Activated effector memory CD4-positive, alpha-beta T cell treated with Interleukin-2 at 50 U/mL for 16 hours (primary cell): ENCODE data around the gene PRR20B.
"Not testable (repeated sequence)": the region's sequence is repeated elsewhere in the genome, so short reads cannot be mapped to it uniquely, and the experiment has no call there.

Experiments
- DNase-seq: peaks from one replicate; pipeline ENCODE4 v3.0.0-alpha.2; 2020

The PRR20B gene

DNA sequence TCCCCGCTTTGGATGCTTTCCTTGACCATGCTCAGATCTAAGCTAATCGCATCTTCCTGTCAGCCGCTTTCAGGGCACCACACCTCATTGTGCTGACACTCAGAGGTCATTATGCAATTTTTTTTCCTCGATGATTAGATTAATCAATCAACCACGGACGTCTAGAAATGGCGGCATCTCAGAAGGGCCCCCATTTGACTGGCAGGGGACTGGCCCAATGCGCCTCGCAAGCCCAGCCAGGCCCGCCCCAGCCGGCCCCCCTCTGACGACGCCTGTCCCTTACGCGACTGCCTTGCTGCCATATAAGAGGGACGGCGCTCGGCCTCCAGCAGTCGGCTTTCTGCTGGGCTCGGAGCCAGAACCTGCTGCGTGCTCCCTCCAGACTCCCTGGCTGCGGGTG is at the start of gene PRR20B:
PRR20B (plus strand) TSS at position 301 of the 400 bp plus-strand sequence. CDS start 387 bp downstream, outside the sequence.
- DNase-seq, result not testable (repeated sequence)

DNA sequence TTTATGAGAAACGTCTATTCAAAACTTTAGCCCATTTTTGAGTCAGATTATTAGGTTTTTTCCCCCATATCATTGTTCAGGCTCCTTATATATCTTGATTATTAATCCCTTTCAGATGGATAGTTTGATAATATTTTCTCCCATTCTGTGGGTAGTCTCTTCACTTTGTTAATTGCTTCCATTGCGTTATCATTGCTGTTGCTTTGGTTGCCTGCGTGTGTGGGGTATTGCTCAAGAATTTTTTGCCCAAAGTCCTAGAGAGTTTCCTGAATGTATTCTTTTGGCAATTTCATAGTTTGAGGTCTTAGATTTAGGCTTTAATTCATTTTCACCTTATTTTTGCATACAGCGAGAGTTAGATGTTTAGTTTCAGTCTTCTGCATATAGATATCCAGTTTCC is 32.3 kb upstream of the PRR20B start:
- no peak for DNase-seq

DNA sequence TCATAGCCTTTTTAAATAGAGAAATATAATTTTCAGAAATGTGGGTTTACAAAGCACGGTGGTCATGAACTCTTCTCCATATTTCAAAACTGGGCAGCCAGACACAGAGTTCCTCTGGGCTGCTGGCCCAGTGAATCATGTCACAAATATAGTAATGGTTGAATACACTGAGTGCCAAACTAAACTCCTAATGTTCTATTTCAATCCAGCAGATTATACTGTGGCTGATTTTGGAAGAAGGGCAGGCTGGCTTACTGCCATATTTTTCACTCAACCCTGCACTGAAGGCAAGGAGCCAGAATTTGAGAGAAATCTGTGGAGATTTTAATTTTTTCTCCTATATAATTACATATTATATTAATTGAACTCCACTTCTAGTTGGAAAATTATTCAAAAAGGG is 23.6 kb upstream of the PRR20B start:
- DNase-seq, result no peak

DNA sequence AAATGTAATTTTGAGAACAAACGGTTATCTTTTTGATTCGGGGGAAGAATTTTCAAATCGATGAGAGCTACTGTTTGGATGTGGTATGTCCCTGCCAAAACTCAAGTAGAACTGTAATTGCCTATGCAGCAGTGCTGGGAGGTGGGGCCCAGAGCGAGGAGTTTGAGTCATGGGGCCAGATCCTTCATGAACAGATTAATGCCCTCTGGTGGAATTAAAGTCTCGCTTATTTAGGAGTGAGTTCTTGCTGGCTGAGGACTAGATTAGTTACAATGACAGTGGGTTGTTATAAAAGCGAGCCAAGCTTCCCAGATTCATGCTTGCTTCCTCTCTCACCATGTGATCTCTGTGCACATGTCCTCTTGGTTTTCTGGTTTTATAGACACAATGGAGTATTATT is 18.4 kb upstream of the PRR20B start:
- no peak for DNase-seq

DNA sequence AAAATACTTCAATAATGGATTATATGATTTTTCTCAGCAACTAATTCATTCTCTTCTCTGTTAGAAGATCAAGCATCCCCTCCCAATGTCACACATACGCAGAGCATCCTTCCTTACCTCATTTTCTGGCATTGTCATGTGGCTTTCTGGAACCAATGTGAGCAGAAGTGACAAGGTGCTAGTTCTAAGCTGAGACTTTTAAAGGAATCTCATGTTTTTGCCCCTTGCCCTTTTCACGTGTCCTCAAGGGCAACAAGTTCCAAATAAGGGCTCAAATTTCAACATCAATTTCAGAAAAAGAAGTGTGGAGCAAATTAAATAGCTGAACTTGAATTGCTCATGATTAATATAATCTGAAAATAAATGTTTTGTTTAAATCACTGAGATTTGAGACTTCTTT is 11.2 kb upstream of the PRR20B start:
- DNase-seq, result no peak

DNA sequence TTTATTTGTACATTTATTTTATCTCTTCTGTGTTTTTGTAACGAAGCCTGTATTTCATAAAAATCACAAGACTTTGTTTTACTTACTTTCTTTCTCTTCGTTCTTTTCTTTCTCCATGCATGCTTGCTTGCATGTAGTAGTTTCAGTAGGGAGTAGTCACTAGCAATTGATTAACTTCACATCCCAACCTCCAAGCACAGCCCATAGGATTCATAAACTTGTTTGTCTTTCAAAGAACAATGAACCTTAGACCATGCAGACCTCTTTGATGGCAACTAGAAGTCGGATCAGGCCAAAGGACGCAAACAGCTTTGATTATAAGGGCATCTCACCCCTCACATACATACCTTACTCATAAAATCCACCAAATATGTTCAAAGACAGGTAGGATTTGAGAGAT is 9.7 kb upstream of the PRR20B start:
- DNase-seq, result no peak

DNA sequence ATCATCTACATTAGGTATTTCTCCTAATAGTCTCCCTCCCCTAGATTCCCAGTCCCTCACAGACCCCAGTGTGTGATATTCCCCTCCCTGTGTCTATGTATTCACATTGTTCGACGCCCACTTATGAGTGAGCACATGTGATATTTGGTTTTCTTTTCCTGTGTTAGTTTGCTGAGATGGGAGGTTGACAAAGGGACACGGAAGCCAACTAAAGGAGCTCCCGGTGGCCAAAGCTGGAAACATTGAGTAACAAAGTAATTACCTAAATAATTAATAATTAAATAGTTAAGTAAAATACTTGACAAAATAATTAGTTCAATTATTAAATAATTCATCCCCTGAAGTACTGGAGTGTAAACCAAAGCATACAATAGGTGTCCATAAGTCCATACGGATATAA is 8.3 kb upstream of the PRR20B start:
- DNase-seq, result no peak

DNA sequence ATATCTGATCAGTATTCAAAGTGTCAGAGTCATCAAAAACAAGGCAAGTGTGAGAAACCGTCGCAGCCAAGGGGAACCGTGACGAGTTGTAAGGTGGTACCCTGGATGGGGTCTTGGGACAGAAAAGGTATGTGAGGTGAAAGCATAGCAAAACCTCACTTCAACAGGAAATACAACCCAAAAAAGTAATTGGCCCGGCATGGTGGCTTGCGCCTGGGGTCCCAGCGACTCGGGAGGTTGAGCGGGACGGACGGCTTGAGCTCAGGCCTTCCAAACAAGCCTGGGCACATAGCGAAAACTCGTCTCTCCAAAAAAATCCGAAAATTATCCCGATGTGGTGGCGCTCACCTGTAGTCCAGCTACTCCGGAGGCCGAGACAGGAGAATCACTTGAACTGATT is 7.5 kb upstream of the PRR20B start:
- DNase-seq, result not testable (repeated sequence)

DNA sequence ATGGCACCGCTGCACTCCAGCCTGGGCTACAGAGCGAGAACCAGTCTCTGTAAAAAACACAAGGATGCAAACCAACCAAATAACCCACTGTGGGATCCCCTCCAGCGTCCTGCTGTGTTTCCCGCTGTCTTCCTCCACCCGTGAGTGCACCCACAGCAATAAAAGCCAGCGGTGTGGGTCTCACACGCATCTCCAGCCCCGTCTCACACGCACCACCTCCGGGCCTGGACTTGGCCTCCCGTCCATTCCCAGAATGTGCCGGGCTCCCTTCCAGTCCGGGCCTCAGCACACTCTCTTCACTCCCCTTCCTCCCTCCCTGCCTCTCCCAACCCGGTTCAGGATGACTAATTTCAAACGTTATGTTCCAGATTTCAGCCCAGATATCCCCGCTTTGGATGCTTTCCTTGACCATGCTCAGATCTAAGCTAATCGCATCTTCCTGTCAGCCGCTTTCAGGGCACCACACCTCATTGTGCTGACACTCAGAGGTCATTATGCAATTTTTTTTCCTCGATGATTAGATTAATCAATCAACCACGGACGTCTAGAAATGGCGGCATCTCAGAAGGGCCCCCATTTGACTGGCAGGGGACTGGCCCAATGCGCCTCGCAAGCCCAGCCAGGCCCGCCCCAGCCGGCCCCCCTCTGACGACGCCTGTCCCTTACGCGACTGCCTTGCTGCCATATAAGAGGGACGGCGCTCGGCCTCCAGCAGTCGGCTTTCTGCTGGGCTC is 6.9 kb upstream of the PRR20B start, which contains the start of gene PRR20A:
PRR20A (plus strand) TSS at position 684 of the 734 bp plus-strand sequence. CDS start 387 bp downstream, outside the sequence.
- DNase-seq, result not testable (repeated sequence)

DNA sequence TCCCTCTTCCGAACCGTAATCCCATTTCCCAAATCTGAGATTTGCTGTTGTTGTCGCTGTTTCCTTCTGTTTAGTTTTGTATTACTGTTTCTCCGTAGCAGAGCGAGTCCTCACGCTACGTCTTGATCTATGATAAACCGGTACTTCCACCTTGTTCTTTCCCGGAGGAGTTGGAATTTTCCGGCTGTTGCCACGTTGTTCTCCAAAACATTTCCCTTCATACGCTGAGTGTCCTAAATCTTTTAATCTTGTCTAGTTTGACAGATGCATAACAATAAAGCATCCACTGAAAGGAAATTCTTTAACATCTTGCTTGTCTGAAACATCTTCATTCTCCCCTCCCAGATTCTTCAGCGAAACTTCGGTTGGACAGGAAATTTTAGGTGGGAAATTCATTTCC is 818 bp downstream of the PRR20B start:
- DNase-seq, result not testable (repeated sequence)

DNA sequence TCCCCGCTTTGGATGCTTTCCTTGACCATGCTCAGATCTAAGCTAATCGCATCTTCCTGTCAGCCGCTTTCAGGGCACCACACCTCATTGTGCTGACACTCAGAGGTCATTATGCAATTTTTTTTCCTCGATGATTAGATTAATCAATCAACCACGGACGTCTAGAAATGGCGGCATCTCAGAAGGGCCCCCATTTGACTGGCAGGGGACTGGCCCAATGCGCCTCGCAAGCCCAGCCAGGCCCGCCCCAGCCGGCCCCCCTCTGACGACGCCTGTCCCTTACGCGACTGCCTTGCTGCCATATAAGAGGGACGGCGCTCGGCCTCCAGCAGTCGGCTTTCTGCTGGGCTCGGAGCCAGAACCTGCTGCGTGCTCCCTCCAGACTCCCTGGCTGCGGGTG is 6.5 kb downstream of the PRR20B start, which contains the start of gene PRR20C:
PRR20C (plus strand) TSS at position 301 of the 400 bp plus-strand sequence. CDS start 387 bp downstream, outside the sequence.
- DNase-seq, result not testable (repeated sequence)

DNA sequence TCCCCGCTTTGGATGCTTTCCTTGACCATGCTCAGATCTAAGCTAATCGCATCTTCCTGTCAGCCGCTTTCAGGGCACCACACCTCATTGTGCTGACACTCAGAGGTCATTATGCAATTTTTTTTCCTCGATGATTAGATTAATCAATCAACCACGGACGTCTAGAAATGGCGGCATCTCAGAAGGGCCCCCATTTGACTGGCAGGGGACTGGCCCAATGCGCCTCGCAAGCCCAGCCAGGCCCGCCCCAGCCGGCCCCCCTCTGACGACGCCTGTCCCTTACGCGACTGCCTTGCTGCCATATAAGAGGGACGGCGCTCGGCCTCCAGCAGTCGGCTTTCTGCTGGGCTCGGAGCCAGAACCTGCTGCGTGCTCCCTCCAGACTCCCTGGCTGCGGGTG is 13.0 kb downstream of the PRR20B start, which contains the start of gene PRR20D:
PRR20D (plus strand) TSS at position 301 of the 400 bp plus-strand sequence. CDS start 387 bp downstream, outside the sequence.
- DNase-seq, result not testable (repeated sequence)

DNA sequence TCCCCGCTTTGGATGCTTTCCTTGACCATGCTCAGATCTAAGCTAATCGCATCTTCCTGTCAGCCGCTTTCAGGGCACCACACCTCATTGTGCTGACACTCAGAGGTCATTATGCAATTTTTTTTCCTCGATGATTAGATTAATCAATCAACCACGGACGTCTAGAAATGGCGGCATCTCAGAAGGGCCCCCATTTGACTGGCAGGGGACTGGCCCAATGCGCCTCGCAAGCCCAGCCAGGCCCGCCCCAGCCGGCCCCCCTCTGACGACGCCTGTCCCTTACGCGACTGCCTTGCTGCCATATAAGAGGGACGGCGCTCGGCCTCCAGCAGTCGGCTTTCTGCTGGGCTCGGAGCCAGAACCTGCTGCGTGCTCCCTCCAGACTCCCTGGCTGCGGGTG is 19.6 kb downstream of the PRR20B start, which contains the start of gene PRR20E:
PRR20E (plus strand) TSS at position 301 of the 400 bp plus-strand sequence. CDS start 387 bp downstream, outside the sequence.
- DNase-seq, result not testable (repeated sequence)

DNA sequence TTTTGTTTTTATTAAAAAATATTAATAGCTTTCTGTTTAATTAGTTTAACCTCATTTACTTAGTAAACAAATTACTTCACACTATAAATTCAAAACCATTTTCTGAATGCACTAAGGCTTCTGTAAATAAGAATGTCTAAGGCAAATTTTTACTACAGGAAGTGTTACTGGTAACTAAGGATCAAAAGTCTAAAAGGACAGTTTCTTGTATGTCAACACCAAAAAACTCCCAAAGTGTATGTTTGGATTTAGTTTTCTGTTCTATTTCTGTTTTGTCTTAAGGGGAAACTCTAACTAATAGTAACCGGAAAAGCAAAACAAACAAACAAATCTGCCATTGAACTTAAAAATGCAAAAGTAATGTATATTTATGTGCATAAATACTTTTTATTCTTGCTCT is 44.4 kb downstream of the PRR20B start:
- DNase-seq, result no peak
